GM19372 (cell line): ENCODE results near the gene ST8SIA5.

Source experiments
- ATAC-seq: cut with Tn5 transposase; IDR thresholded peaks from one replicate; pipeline ENCODE4 v1.9.1; 2021; ENCODE audit warnings: mild to moderate bottlenecking, low read depth, moderate library complexity; ENCODE audit not compliant: unreplicated experiment

Gene ST8SIA5

DNA sequence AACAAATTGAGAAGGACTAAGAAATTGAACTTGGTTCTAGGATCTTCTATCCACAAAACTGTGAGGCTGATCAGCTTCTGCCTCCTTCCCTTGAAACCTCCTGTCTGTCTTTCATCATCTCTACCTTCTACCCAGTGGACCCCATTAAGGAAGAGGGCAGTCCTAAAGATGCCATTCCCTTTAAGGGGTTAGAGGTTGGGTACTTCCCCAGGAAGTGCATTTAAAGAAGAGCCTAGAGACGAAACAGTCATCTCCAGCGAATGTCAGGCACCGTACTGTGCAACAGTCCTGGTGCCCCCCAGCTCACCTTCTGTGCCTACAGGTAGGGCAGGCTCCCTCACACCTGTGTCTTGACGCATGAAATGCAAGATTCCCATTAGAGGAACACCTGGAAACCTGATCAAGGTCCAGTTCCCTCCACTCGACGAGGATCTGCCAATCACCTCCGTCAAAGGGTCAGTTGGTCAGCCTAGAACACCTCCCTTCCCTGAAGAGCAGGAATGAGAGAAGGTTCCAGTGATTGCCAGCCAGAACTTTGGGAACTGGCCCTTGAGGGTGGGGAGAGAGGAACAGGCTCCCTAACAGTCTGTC is 120.7 kb downstream of the ST8SIA5 start:
- ATAC-seq = no peak

DNA sequence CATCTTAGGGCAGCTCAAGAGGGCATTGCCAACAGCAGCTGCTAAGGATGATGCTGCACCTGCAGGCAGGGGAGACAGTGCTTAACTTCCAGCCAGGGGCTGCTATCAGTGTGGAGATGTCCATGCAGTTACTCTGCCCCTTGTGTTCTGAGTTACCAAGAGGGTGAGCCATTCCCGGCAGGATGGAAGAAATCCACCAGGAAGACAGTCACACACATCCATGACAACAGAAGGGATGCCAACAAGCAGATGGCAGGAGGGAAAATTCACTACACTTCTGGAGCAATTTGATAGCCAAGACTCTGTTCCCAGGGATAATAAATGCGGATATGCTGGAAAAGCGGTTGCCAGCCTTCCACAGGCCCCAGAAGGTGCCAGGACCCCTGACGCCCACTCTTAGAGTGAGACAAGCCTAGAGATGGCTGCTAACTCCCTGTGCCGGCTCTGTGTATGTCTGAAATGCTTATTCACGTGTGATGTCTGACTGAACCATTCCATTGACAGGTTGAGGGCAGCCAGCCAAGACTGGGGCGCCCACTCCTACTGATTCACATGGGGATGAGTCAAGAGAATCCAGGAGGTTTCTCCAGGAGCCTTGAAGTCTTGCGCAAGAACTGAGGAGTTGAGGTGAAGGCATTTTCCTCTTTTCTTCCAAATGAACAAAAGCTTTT is 124.3 kb downstream of the ST8SIA5 start:
- no peak for ATAC-seq

DNA sequence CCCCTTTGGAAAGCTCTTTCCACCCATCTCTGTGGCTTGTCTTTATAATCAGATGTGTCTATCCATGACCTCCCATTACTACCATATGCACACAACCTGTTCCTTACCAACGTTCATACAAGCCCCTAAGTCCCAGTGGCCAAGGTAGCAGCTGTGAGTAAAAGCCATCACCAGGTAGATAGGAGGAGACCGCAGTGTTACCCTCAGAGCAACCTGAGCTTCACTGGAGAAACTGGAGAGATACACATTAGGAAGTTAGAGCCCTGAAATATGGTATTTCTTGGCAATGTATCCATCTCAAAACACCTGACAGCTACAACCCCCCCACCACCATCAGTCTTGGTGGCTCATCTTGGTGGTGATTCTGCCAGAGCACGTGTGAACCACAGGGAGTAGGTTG is 125.9 kb downstream of the ST8SIA5 start:
- no peak for ATAC-seq

DNA sequence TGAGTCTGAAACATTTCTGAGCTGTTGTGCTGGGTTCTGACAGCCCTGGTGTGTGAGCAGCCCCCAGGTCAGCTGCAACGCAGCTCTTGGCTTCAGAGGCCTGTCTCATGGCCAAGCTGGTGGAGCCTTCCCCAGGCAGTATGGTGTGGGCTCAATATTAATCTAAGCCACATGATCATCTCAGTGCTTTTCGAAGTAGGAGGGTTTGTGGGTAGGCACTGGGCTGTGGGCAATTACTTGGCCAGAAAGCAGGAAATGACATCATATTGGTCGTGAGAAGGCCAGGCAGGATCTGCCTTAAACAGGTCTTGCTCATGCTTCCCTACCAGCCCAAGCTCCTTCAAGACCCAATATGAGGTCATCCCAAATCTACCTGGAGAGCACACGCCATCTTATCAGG is 126.7 kb downstream of the ST8SIA5 start:
- ATAC-seq = no peak

DNA sequence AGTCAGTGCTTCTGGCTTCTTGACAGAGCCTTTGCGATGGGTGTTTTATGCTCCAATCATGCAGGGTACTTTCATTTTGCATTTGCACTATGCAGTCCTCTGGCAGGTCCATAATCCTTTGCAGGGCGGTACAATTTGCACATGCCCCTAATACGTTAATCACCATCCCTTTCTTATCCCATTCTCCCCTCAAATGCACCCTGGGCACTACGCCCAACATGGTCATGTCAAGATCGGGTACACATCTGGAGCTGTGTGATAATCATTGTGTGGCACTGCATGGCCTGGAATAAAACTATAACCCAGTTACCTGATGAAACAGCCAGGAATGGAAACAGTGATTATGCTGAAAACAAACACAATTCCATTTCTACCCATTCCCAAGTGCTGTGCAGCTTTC is 127.5 kb downstream of the ST8SIA5 start:
- no peak for ATAC-seq

DNA sequence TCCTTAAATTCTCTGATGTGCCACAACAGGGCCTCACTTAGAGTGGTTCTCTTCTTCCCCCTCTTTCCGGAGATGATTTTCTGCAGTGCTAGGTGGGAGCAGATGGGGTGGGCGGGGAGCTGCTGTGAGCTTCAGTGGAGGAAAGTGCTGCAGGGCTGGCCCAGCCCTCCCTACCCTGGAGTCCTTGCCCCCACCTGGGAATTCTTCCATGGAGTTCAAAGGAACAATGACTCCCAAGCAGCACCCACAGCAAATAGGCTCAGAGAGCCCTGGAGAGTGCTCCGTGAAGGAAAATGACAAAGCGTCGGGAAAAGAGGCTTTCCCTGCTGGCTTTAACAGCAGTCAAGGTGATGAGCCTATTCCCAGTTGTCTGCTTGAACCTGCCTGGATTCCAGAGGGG is 128.6 kb downstream of the ST8SIA5 start:
- no peak for ATAC-seq

DNA sequence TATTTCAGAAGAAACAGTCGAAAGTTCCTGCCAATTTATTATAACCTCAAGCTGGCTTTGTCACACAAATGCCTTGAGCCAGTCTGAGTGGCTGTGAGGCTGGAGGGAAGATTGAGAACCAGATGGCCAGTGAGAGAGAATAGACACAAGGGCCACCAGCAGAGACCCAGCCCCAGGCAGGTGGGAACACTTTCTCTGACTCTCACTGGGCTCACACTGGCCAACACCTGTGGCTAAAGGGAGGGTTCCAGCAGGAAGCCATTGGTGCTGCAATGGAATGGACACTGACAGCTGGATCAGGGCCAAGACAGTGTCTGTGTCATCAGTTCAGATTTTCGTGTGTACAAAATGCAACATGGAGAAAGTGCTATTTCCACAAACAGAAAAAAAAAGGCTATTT is 129.7 kb downstream of the ST8SIA5 start:
- no peak for ATAC-seq

DNA sequence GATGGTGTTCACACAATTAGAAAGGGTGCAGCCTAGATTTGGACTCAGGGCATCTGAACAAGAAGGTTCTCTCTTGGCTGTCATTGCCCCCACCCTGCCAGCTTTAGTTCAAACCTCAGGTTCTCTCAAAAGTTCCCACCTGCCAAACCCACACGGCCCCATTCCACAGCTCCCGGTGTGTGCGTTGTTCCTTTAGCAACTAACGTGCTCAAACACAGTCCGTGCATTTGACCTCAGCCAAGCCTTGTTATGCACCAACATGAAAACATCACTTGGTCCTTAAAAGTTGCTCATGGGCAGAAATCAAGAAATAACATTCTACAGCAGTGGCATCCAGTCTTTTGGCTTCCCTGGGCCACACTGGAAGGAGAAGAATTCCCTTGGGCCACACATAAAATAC is 131.8 kb downstream of the ST8SIA5 start:
- no peak for ATAC-seq

DNA sequence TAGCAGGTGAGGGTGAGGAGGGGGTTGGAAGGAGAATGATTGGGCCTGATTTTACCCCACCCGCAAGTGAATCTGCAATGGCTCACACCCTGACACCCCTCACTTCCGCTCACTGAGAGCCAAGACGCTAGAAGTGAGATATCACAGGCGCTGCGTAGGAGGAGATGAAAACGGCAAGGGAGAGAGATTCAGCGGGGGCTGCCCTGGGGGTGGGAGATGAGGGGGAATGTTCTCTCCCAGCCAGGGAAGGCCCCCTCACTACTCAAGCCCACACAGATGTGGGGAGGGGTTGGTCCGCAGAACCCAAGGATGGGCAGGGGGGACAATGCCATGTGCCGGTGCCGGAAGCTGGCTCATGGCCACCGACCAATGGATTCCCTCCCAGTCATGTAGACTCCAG is 132.7 kb downstream of the ST8SIA5 start:
- ATAC-seq = no peak

DNA sequence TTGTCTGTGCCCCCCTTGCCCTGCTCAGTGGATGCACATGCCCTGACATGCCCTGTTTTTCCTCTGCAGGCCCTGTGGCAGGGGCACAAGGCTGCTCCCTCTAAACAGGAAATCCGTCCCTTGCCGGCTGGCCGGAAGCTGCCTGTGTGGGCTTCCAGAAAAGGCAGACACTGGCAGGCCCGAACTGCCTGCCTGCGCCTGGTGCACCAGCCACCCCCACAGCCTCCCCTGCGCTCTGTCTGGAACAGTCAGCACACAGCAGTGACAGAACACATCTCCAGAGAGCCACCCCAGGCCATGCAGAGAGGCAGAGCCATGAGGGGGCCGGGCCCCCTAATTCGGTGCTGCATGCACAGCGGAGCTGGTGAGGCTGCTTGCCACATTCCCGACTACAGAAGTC is 133.3 kb downstream of the ST8SIA5 start:
- no peak for ATAC-seq

DNA sequence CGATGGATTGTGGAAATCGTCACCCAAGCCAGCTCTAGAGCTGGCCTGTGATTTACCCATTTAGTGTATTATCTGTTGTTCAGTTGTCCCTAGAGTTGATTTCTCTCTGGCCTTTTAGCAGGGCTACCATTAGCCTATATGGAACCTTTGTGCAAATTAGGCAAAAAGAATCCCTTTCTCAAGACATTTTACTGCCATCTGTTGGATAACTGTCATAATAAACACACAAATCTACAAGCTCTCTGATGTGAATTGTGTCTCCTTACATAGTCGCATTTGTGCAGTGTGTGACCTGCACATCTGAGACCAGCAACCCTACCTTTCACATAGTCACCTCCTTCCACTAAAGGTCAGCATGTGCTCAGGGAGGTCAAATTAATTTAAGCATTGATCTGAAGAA is 133.9 kb downstream of the ST8SIA5 start:
- ATAC-seq = no peak

DNA sequence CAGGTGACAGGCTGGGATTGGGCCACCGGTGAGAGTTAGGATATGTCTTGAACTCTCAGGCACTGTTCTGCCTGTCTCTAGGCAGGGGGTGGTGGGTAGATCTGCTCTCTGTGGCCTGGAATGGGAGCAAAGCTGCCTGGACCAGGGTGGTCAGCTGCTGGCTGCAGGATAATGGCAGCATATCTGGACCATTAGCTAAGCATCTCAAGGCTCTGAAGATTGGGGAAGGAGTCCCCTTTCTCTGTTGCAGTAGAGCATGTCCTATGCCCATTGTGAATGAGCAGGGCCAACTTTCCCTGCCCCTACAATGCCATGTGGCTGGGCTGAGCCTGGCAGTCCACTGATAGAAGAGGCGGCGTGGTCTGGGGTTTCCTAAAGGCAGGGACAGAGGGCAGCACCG is 134.4 kb downstream of the ST8SIA5 start:
- no peak for ATAC-seq

DNA sequence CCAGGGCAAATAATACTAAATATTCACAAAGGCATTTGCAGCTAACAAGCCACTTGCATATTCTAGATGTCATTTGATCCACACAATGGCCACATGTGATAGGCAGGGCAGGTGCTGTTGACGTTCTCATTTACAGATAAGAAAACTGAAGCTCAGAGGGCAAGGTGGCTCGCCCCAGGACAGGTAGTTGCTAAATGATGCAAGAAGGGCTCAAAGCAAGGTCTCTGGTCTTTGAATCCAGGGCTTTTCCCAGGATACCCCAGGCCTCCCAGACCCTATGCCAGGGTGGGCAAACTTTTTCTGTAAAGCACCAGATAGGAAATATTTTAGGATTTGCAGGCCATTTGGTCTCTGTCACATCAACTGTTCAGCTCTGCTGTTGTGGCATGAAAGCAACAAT is 135.0 kb downstream of the ST8SIA5 start:
- ATAC-seq = no peak

DNA sequence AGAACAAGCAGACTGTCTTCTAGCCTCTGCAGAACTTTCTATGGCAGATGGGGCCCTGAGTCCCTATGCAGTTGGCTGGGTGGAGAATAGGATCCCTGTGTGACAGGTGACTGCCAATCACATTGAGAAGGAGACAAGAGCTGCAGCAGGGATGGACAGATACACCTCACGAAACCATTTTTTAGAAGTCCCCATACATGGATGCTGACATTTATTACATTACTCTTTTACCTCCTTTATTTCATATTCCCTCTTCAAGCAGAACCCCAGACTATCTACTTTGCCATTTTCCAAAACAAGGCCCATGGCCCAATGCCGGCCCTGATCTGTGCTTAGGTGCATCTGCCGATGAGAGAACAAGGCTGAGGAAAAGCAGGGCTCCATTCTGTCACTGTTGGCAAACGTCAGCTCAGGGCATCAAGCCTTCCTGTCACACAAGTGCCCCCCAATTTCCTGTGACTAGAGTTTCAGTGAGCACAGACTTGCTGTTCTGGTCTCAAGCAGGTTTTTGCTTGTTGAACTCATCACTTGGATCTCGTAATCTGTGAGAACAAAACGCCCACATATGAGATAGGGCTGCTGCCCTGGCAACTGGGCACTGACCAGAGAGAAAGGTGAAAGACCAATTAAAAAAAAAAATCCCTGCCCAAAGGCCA is 135.6 kb downstream of the ST8SIA5 start:
- ATAC-seq = no peak

DNA sequence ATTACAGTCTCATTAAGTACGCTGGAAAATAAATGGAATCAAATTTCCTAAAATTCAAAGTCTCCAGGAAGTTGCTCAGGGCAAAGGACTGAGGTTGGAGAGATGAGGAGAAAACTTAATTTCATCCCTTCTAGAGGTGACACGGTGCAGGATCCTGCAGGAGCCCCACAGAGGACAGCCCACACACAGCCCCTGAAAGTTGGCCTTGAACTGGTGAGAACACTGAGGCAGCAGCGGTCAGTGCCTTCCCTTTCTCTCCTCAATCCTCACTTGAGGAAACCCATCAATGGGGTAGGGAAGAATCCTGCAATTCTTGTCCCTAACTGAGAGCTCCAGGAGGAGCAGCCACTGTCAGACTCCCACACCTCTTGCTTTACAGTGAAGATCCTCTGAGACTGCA is 137.3 kb downstream of the ST8SIA5 start:
- ATAC-seq = no peak
